K562 (cell line): ENCODE measurements around the gene IL26.

Source experiments
- LARP7 ChIP-seq: fragments of 450-650 bp; IDR thresholded peaks from 2 replicates; pipeline ENCODE4 v1.6.1; 2016
- NFIC ChIP-seq: fragments of 450-650 bp; IDR thresholded peaks from 2 replicates; pipeline ENCODE4 v1.6.1; 2017; ENCODE audit warnings: mild to moderate bottlenecking, inconsistent platforms
- POLR2AphosphoS5 ChIP-seq: IDR thresholded peaks from 2 replicates; pipeline ENCODE4 v1.6.1; 2011; ENCODE audit warnings: mild to moderate bottlenecking, low read depth, low read length, moderate library complexity; ENCODE audit not compliant: control insufficient read depth, insufficient read depth
- ZNF644 ChIP-seq: fragments of 200-800 bp; sonication (Bioruptor generic); IDR thresholded peaks from 2 replicates; pipeline ENCODE4 v1.6.1; 2016; ENCODE audit warnings: low read depth, missing genetic modification characterization, missing compliant biosample characterization
- ZNF740 ChIP-seq, 3 experiments: fragments of 200-800 bp in 1 of 3; sonication (Bioruptor generic) in 1 of 3; sonication (generic) in 1 of 3; formaldehyde crosslinking in 1 of 3; IDR thresholded peaks; 2 replicates each; pipeline versions ENCODE4 v1.6.1 to v1.8.0; 2016 to 2022; ENCODE audit warnings: mild to moderate bottlenecking in 2 of 3, missing compliant biosample characterization in 2 of 3, missing genetic modification characterization in 2 of 3, missing genetic modification reagents in 1 of 3

- no peak for TF ChIP-seq NFIC
- TF ChIP-seq POLR2AphosphoS5 = no peak
- TF ChIP-seq ZNF740 (CRISPR knock-in tag; IDR thresholded peaks at IDR 0.05) = no peak
- no peak for TF ChIP-seq ZNF740 (tag; IDR thresholded peaks at IDR 0.05)
- no peak for TF ChIP-seq ZNF644 (tag)
- no peak for TF ChIP-seq LARP7
Observed at GRCh38 chr12:68237078-68237477, 11.5 kb upstream of the IL26 start.
